Prostate gland (tissue), 2 donors: ENCODE measurements around the gene PARVG. TPM values are rescaled to one million over a fixed set of nuclear protein-coding genes. Genes with fewer than 3 reads are reported as not detected.
"Not testable (repeated sequence)": the region's sequence is repeated elsewhere in the genome, so short reads cannot be mapped to it uniquely, and the experiment has no call there.

ENCODE experiments used
- DNase-seq: peaks from one replicate; pipeline ENCODE4 v3.0.0-alpha.2; 2019; ENCODE audit warnings: low spot score
- H3K27ac ChIP-seq, 2 donors: fragments of 200-600 bp; sonication (generic); 2 replicates each; pipeline ENCODE4 v1.5.1; 2017 to 2019
- H3K27me3 ChIP-seq: fragments of 200-600 bp; sonication (generic); replicated peaks from 2 replicates; pipeline ENCODE4 v1.5.1; 2019; ENCODE audit not compliant: insufficient read depth
- H3K36me3 ChIP-seq, 2 donors: fragments of 200-600 bp; sonication (generic); 1 replicate in 1 of 2; 2 replicates in 1 of 2; pipeline versions ENCODE4 v1.5.1 to v1.8.1; 2017 to 2019
- H3K4me1 ChIP-seq: fragments of 200-600 bp; sonication (generic); replicated peaks from 2 replicates; pipeline ENCODE4 v1.5.1; 2019
- H3K4me3 ChIP-seq, 2 donors: fragments of 200-600 bp; sonication (generic); 2 replicates each; pipeline ENCODE4 v1.5.1; 2017 to 2019
- H3K9me3 ChIP-seq: fragments of 200-600 bp; sonication (generic); 2 replicates; pipeline ENCODE4 v1.5.1; 2017
- CTCF ChIP-seq, 4 experiments: fragments of 200-600 bp in 2 of 4; fragments of 450-650 bp in 2 of 4; sonication (generic) in 2 of 4; IDR thresholded peaks; 1 replicate in 3 of 4; 2 replicates in 1 of 4; pipeline ENCODE4 v1.5.1; 2016 to 2019; ENCODE audit warnings: antibody characterized with exemption in 4 of 4, mild to moderate bottlenecking in 2 of 4, moderate library complexity in 2 of 4
- POLR2A ChIP-seq: fragments of 450-650 bp; IDR thresholded peaks from one replicate; pipeline ENCODE4 v1.6.1; 2016; ENCODE audit warnings: antibody characterized with exemption, mild to moderate bottlenecking
- POLR2AphosphoS5 ChIP-seq: sonication (generic); formaldehyde crosslinking; IDR thresholded peaks from one replicate; pipeline ENCODE4 v1.6.1; 2017; ENCODE audit warnings: antibody characterized with exemption
- WGBS: methylation state at CpG from one replicate; pipeline ENCODE4 v1.1.5; 2018; 5-methylcytosine and 5-hydroxymethylcytosine counted together
- intact Hi-C: fragments of 100-400 bp; cut with DNase I; formaldehyde crosslinking; loops from one replicate; pipeline ENCODE4 v1.14.2; 2022
- total RNA-seq, 2 donors: library from RNA; depleted of rRNA; stranded (reverse); fragments of >200 nt; gene quantifications; one replicate each; pipeline ENCODE4 v1.1.0, GENCODE V29; 2016

PARVG gene
- total RNA-seq, 2 donors from 2014 or later = 1.2 to 13.5 TPM

DNA sequence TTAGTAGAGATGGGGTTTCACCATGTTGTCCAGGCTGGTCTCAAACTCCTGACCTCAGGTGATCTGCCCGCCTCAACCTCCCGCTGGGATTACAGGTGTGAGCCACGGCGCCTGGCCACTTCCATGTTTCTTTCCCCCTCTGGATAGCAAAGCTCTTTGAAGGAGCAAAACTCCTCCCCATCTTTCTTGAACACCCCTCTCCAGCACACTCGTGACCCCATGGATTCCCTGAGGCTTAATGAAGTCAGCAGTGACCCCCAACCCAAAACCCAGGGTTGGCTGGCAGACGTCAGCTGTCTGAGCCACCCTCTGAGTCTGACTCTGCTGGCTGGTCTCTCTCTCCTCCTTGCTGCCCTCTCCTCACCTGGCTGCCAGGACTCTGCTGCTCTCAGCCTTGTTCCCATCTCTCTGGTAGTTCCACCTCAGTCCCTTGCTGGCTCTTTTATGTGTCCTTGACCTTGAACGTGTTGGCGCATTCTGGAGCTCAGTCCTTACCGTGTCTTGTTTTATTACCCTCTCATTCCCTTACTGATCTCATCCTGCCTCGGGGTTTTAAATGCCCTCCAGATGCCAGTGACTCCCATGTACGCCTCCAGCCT, 44.5 kb downstream of the PARVG start:
- no peaks in the 10 kb centered on the region for H3K36me3 ChIP-seq
- no peak overlapping the region for H3K4me3 ChIP-seq
- intact Hi-C loops = no loop called here
- no peaks in the 10 kb centered on the region for H3K27me3 ChIP-seq
- no peak overlapping the region for H3K27ac ChIP-seq
- no peak for TF ChIP-seq CTCF (IDR thresholded peaks at IDR 0.05)
- no peak for TF ChIP-seq POLR2A
- TF ChIP-seq POLR2AphosphoS5 = no peak
- no peak for DNase-seq
- H3K9me3 ChIP-seq = no peaks in the 10 kb centered on the region
- no peaks in the 10 kb centered on the region for H3K4me1 ChIP-seq
- 61% methylated on average over 11 of the region's 11 CpGs for WGBS

- intact Hi-C loops = no loop called here
- Histone ChIP-seq H3K4me1 (no peaks in the 10 kb centered on the region), H3K27me3 (no peaks in the 10 kb centered on the region), H3K4me3 (no peak overlapping the region), H3K27ac (no peak overlapping the region), H3K36me3 (no peaks in the 10 kb centered on the region), H3K9me3 (no peaks in the 10 kb centered on the region)
- TF ChIP-seq CTCF (IDR thresholded peaks at IDR 0.05) = no peak
- no peak for TF ChIP-seq POLR2A
- TF ChIP-seq POLR2AphosphoS5 = no peak
- no peak for DNase-seq
- 77% methylated on average over 8 of the region's 8 CpGs for WGBS
Measured at GRCh38 chr22:44225812-44226211, 45.1 kb downstream of the PARVG start.

DNA sequence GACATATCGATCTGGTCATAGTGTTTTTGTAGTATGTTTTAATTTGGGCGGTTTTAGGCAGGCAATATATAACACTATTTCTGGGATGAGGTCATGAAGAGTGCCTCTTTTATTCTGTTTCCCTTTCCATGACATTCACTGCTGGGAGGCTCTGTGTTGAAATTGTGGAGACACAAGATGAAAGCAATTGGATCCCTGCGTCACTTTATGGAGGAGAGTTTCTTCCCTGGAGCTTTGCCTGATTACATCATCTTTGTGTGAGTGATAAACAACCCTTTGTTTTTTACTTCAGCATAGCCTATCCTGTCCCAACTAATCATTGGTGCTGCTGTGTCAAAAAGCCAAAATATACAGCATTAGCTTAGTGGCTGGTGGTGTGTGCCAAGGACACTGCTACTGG, 48.6 kb downstream of the PARVG start:
- Histone ChIP-seq H3K4me3 (no peak overlapping the region), H3K36me3 (no peaks in the 10 kb centered on the region), H3K9me3 (no peaks in the 10 kb centered on the region), H3K4me1 (no peaks in the 10 kb centered on the region), H3K27ac (no peak overlapping the region), H3K27me3 (no peaks in the 10 kb centered on the region)
- TF ChIP-seq CTCF (IDR thresholded peaks at IDR 0.05) (no peak), POLR2AphosphoS5 (no peak), POLR2A (no peak)
- intact Hi-C loops = no loop called here
- WGBS = 72% methylated on average over 3 of the region's 3 CpGs
- DNase-seq = no peak

- 51% methylated on average over 2 of the region's 2 CpGs for WGBS
- no peak for TF ChIP-seq POLR2AphosphoS5
- TF ChIP-seq CTCF (IDR thresholded peaks at IDR 0.05) = no peak
- TF ChIP-seq POLR2A = no peak
- Histone ChIP-seq H3K4me3 (no peak overlapping the region), H3K36me3 (no peaks in the 10 kb centered on the region), H3K27me3 (no peaks in the 10 kb centered on the region), H3K4me1 (no peaks in the 10 kb centered on the region), H3K9me3 (no peaks in the 10 kb centered on the region), H3K27ac (no peak overlapping the region)
- DNase-seq = no peak
- intact Hi-C loops = no loop called here
Measured at GRCh38 chr22:44229809-44230208, 49.1 kb downstream of the PARVG start.

GRCh38 chr22:44231233-44231632, 50.5 kb downstream of the PARVG start:
- no peaks in the 10 kb centered on the region for H3K27me3 ChIP-seq
- TF ChIP-seq POLR2A = no peak
- no peak for TF ChIP-seq CTCF (IDR thresholded peaks at IDR 0.05)
- TF ChIP-seq POLR2AphosphoS5 = no peak
- H3K36me3 ChIP-seq = no peaks in the 10 kb centered on the region
- intact Hi-C loops = no loop called here
- 92% methylated on average over 4 of the region's 4 CpGs for WGBS
- no peak overlapping the region for H3K4me3 ChIP-seq
- no peaks in the 10 kb centered on the region for H3K4me1 ChIP-seq
- DNase-seq = no peak
- H3K27ac ChIP-seq = no peak overlapping the region
- no peaks in the 10 kb centered on the region for H3K9me3 ChIP-seq

DNA sequence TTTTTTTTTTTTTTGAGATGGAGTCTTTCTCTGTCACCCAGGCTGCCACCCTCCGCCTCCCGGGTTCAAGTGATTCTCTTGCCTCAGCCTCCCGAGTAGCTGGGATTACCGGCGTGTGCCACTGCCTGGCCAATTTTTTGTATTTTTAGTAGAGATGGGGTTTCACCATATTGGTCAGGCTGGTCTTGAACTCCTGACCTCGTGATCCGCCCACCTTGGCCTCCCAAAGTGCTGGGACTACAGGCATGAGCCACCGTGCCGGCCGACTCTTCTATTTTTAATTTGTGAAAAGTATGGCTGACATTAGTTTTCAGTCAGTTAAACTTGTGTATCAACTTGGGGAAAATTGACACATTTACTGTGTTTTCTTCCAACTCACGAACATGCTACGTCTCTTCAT, 53.6 kb downstream of the PARVG start:
- H3K27me3 ChIP-seq, intact Hi-C loops, H3K4me3 ChIP-seq, DNase-seq, H3K9me3 ChIP-seq, H3K27ac ChIP-seq, H3K36me3 ChIP-seq, H3K4me1 ChIP-seq: not testable (repeated sequence)
- 92% methylated on average over 12 of the region's 12 CpGs for WGBS
